Stimulated activated CD4-positive, alpha-beta T cell treated with anti-CD3 and anti-CD28 coated beads, Interleukin-1b, Interleukin-23, amount 100 ng/mL, for 24 hours (primary cell): ENCODE measurements around the gene PDE1A.

Experiments
- DNase-seq, 4 experiments: peaks; one replicate each; pipeline ENCODE4 v3.0.0-alpha.2; 2020; ENCODE audit warnings: low read depth in 4 of 4, low spot score in 1 of 4

The PDE1A gene

GRCh38 chr2:182142062-182142461 is 284.8 kb downstream of the PDE1A start:
- DNase-seq = no peak

- no peak for DNase-seq
Measured at GRCh38 chr2:182134201-182134600, 292.6 kb downstream of the PDE1A start.

GRCh38 chr2:182133195-182133891 is 293.5 kb downstream of the PDE1A start:
- no peak for DNase-seq

GRCh38 chr2:182132605-182133004 is 294.2 kb downstream of the PDE1A start:
- no peak for DNase-seq

GRCh38 chr2:182128821-182129707 is 297.8 kb downstream of the PDE1A start:
- no peak for DNase-seq

GRCh38 chr2:182117196-182117595 is 309.6 kb downstream of the PDE1A start:
- no peak for DNase-seq

- no peak for DNase-seq
Measured at GRCh38 chr2:182116774-182117173, 310.1 kb downstream of the PDE1A start.

- no peak for DNase-seq
Measured at GRCh38 chr2:182115258-182115657, 311.6 kb downstream of the PDE1A start.

- DNase-seq = no peak
Measured at GRCh38 chr2:182113334-182113733, 313.5 kb downstream of the PDE1A start.

GRCh38 chr2:182110347-182110746 is 316.5 kb downstream of the PDE1A start:
- no peak for DNase-seq

GRCh38 chr2:182103526-182103925 is 323.3 kb downstream of the PDE1A start:
- DNase-seq = no peak

- DNase-seq = no peak
Measured at GRCh38 chr2:182101263-182101662, 325.6 kb downstream of the PDE1A start.

- no peak for DNase-seq
Measured at GRCh38 chr2:182098648-182099047, 328.2 kb downstream of the PDE1A start.

GRCh38 chr2:182097571-182098164 is 329.2 kb downstream of the PDE1A start:
- no peak for DNase-seq

GRCh38 chr2:182090486-182090885 is 336.4 kb downstream of the PDE1A start:
- DNase-seq = no peak
